H1 (cell line): ENCODE results near the gene MYDGF. TPM values are rescaled to one million over a fixed set of nuclear protein-coding genes. Genes with fewer than 3 reads are reported as not detected.

ENCODE experiments used
- CTCF ChIA-PET: fragments of 300-600 bp; sonication (Branson Sonifier 250); formaldehyde crosslinking; loops from one replicate; lab custom pipeline; 2021; ENCODE audit not compliant: partially characterized antibody; lab: Charles Lee
- POLR2A ChIA-PET: fragments of 300-600 bp; sonication (Branson Sonifier 250); formaldehyde crosslinking; loops from one replicate; lab custom pipeline; 2021; ENCODE audit warnings: inconsistent platforms; ENCODE audit not compliant: partially characterized antibody; lab: Charles Lee
- DNase-seq, 2 experiments: peaks; one replicate each; pipeline versions ENCODE4 v3.0.0 to v3.0.0-alpha.2; 2010 to 2022; ENCODE audit warnings: low spot score in 2 of 2, low read depth in 1 of 2, mixed read lengths in 1 of 2
- FAIRE-seq: peaks from 2 replicates; lab custom pipeline; 2011; peaks lifted over from hg19 to GRCh38; lab: Jason Lieb, UNC
- H2AFZ ChIP-seq: 2 replicates; pipeline ENCODE4 v1.8.1; 2012; ENCODE audit warnings: low read length, inconsistent platforms
- H2AK5ac ChIP-seq: 2 replicates; pipeline ENCODE4 v1.6.1; 2013; ENCODE audit warnings: low read depth, low read length
- H2BK120ac ChIP-seq: replicated peaks from 2 replicates; pipeline ENCODE3; 2013; ENCODE audit warnings: low read depth, low read length, inconsistent platforms
- H2BK12ac ChIP-seq: 2 replicates; pipeline ENCODE4 v1.6.1; 2013; ENCODE audit warnings: low read depth, low read length
- H2BK15ac ChIP-seq: 2 replicates; pipeline ENCODE4 v1.6.1; 2013; ENCODE audit warnings: low read length
- H2BK20ac ChIP-seq: 2 replicates; pipeline ENCODE4 v1.6.1; 2013; ENCODE audit warnings: low read length
- H2BK5ac ChIP-seq: 2 replicates; pipeline ENCODE4 v1.6.1; 2013; ENCODE audit warnings: low read depth, low read length
- H3K14ac ChIP-seq: 2 replicates; pipeline ENCODE4 v1.6.1; 2013; ENCODE audit warnings: inconsistent platforms; ENCODE audit not compliant: insufficient read length
- H3K18ac ChIP-seq: 2 replicates; pipeline ENCODE4 v1.6.1; 2013; ENCODE audit warnings: low read length; ENCODE audit errors: extremely low read depth
- H3K23ac ChIP-seq: 2 replicates; pipeline ENCODE4 v1.6.1; 2013; ENCODE audit warnings: inconsistent platforms; ENCODE audit not compliant: insufficient read length
- H3K23me2 ChIP-seq: 2 replicates; pipeline ENCODE4 v1.6.1; 2013; ENCODE audit warnings: low read depth, low read length
- H3K27ac ChIP-seq: 2 replicates; pipeline ENCODE4 v1.6.1; 2011; ENCODE audit warnings: low read depth, low read length, inconsistent platforms
- H3K27me3 ChIP-seq, 4 experiments: replicated peaks in 1 of 4; 1 replicate in 1 of 4; 2 replicates in 3 of 4; pipeline versions ENCODE4 v1.6.1 to v1.8.1; 2011 to 2013; ENCODE audit warnings: low read length in 3 of 4, mild to moderate bottlenecking in 3 of 4, inconsistent platforms in 2 of 4, mixed read lengths in 2 of 4, moderate library complexity in 1 of 4; ENCODE audit not compliant: control insufficient read depth in 3 of 4, insufficient read depth in 3 of 4; ENCODE audit errors: extremely low read depth in 1 of 4
- H3K36me3 ChIP-seq, 4 experiments: 2 replicates each; pipeline versions ENCODE4 v1.6.1 to v1.8.1; 2011 to 2013; ENCODE audit warnings: mild to moderate bottlenecking in 4 of 4, low read length in 3 of 4, moderate library complexity in 2 of 4, control low read depth in 1 of 4, inconsistent platforms in 1 of 4; ENCODE audit not compliant: insufficient read depth in 4 of 4, control insufficient read depth in 2 of 4
- H3K4ac ChIP-seq: replicated peaks from 2 replicates; pipeline ENCODE3; 2013; ENCODE audit warnings: low read length, low read depth, mixed read lengths, inconsistent platforms; ENCODE audit not compliant: insufficient read length
- H3K4me1 ChIP-seq, 4 experiments: replicated peaks in 1 of 4; 1 replicate in 1 of 4; 2 replicates in 3 of 4; pipeline versions ENCODE4 v1.6.1 to v1.8.1; 2011 to 2013; ENCODE audit warnings: low read length in 3 of 4, inconsistent platforms in 2 of 4, mixed read lengths in 1 of 4; ENCODE audit not compliant: insufficient read depth in 4 of 4, control insufficient read depth in 3 of 4
- H3K4me2 ChIP-seq, 2 experiments: 2 replicates each; pipeline versions ENCODE4 v1.6.1 to v1.8.1; 2011 to 2013; ENCODE audit warnings: low read depth in 2 of 2, low read length in 2 of 2, control low read depth in 1 of 2, inconsistent platforms in 1 of 2, mild to moderate bottlenecking in 1 of 2; ENCODE audit not compliant: insufficient read depth in 1 of 2
- H3K4me3 ChIP-seq, 4 experiments: fragments of 200-600, 300-600 bp in 1 of 4; sonication (generic), shearing (Covaris generic), sonication (Bioruptor Twin) in 1 of 4; 2 replicates each; pipeline versions ENCODE4 v1.5.1 to v1.8.1; 2011 to 2016; ENCODE audit warnings: low read length in 4 of 4, low read depth in 3 of 4, control low read depth in 2 of 4, inconsistent platforms in 2 of 4, mild to moderate bottlenecking in 2 of 4, mixed read lengths in 1 of 4, moderate library complexity in 1 of 4; ENCODE audit not compliant: insufficient read depth in 2 of 4; ENCODE audit errors: extremely low read depth in 1 of 4
- H3K56ac ChIP-seq: replicated peaks from 2 replicates; pipeline ENCODE3; 2013; ENCODE audit warnings: low read depth, mild to moderate bottlenecking, mixed read lengths, low read length, inconsistent platforms; ENCODE audit not compliant: insufficient read length
- H3K79me1 ChIP-seq: 2 replicates; pipeline ENCODE4 v1.6.1; 2013; ENCODE audit warnings: low read depth, low read length, control low read depth
- H3K79me2 ChIP-seq, 2 experiments: 2 replicates each; pipeline versions ENCODE4 v1.6.1 to v1.8.1; 2012 to 2013; ENCODE audit warnings: low read length in 2 of 2, mild to moderate bottlenecking in 2 of 2, inconsistent platforms in 1 of 2; ENCODE audit not compliant: insufficient read depth in 2 of 2, control insufficient read depth in 1 of 2
- H3K9ac ChIP-seq, 4 experiments: replicated peaks in 1 of 4; 1 replicate in 1 of 4; 2 replicates in 3 of 4; pipeline versions ENCODE4 v1.6.1 to v1.8.1; 2011 to 2013; ENCODE audit warnings: low read depth in 3 of 4, low read length in 3 of 4, control low read depth in 2 of 4, mild to moderate bottlenecking in 2 of 4, moderate library complexity in 2 of 4, inconsistent platforms in 1 of 4; ENCODE audit errors: extremely low read depth in 1 of 4
- H3K9me3 ChIP-seq, 2 experiments: 2 replicates each; pipeline versions ENCODE4 v1.6.1 to v1.8.1; 2012 to 2013; ENCODE audit warnings: mild to moderate bottlenecking in 2 of 2, moderate library complexity in 2 of 2, control low read depth in 1 of 2, inconsistent platforms in 1 of 2, low read depth in 1 of 2, low read length in 1 of 2, mixed read lengths in 1 of 2; ENCODE audit not compliant: insufficient read depth in 2 of 2
- H4K20me1 ChIP-seq, 2 experiments: replicated peaks in 1 of 2; 2 replicates each; pipeline versions ENCODE3 to v1.8.1; 2011 to 2013; ENCODE audit warnings: inconsistent platforms in 2 of 2, low read length in 2 of 2, mild to moderate bottlenecking in 1 of 2; ENCODE audit not compliant: insufficient read depth in 2 of 2, control insufficient read depth in 1 of 2
- H4K5ac ChIP-seq: 2 replicates; pipeline ENCODE4 v1.6.1; 2013; ENCODE audit warnings: low read length, low read depth, mixed read lengths, inconsistent platforms; ENCODE audit not compliant: insufficient read length
- H4K8ac ChIP-seq: 2 replicates; pipeline ENCODE4 v1.8.0; 2013; ENCODE audit warnings: mild to moderate bottlenecking, moderate library complexity, low read length, inconsistent platforms; ENCODE audit not compliant: insufficient read depth; ENCODE audit errors: extremely low read depth
- H4K91ac ChIP-seq: replicated peaks from 2 replicates; pipeline ENCODE3; 2013; ENCODE audit warnings: low read length, mixed read lengths, inconsistent platforms; ENCODE audit not compliant: insufficient read length
- FOSL1 ChIP-seq: IDR thresholded peaks from 2 replicates; pipeline ENCODE4 v1.6.1; 2011; ENCODE audit warnings: mild to moderate bottlenecking, low read depth, low read length, moderate library complexity; ENCODE audit not compliant: insufficient read depth
- KDM4A ChIP-seq: IDR thresholded peaks from one replicate; pipeline ENCODE4 v1.7.1; 2012; ENCODE audit warnings: low read depth, mild to moderate bottlenecking, moderate library complexity, low read length, inconsistent platforms; ENCODE audit not compliant: severe bottlenecking
- NANOG ChIP-seq: IDR thresholded peaks from 2 replicates; pipeline ENCODE4 v1.6.1; 2011; ENCODE audit warnings: low read length, low read depth, mild to moderate bottlenecking, inconsistent platforms; ENCODE audit not compliant: insufficient read depth, poor library complexity, severe bottlenecking
- WGBS, 2 experiments: shearing (Covaris generic) in 1 of 2; methylation state at CpG; one replicate each; pipeline versions ENCODE4 v1.1.6 to v1.1.7; 2013 to 2015; ENCODE audit warnings: low lambda C conversion rate in 2 of 2, mixed read lengths in 2 of 2, inconsistent platforms in 1 of 2, low coverage in 1 of 2, missing lambda C conversion rate in 1 of 2; ENCODE audit not compliant: insufficient replicate concordance in 2 of 2, insufficient coverage in 1 of 2, insufficient read length in 1 of 2; ENCODE audit errors: extremely low coverage in 1 of 2, missing lambda C conversion rate in 1 of 2; 5-methylcytosine and 5-hydroxymethylcytosine counted together
- polyA plus RNA-seq, 7 experiments: library from polyadenylated mRNA; depleted of rRNA in 3 of 7; stranded (reverse) in 5 of 7; unstranded in 2 of 7; fragments of >200 nt in 5 of 7; fragments of 200-250 nt in 2 of 7; gene quantifications; 1 replicate in 5 of 7; 2 replicates in 1 of 7; 4 replicates in 1 of 7; pipeline versions ENCODE4 v1.2.1 to v1.2.3, GENCODE V29; 2011 to 2013; ENCODE audit warnings: missing spikeins in 2 of 7, mixed read lengths in 2 of 7
- total RNA-seq: library from RNA; stranded (reverse); fragmentation: NEBNext Ultra II Directional; extraction: Animal tissue kit (Norgen Biotek cat#: 25700); gene quantifications from 2 replicates; pipeline ENCODE4 v1.2.1, GENCODE V29; 2021
- TF ChIP-seq, protein P1 (sequence below): IDR thresholded peaks from 2 replicates; pipeline ENCODE4 v1.6.1; 2012; ENCODE audit warnings: inconsistent platforms
- TF ChIP-seq, protein P2 (sequence below), 3 experiments: IDR thresholded peaks; 1 replicate in 2 of 3; 2 replicates in 1 of 3; pipeline versions ENCODE4 v1.5.1 to v1.6.1; 2011; ENCODE audit warnings: low read length in 3 of 3, mild to moderate bottlenecking in 3 of 3, inconsistent platforms in 2 of 3, low read depth in 1 of 3, moderate library complexity in 1 of 3; ENCODE audit not compliant: insufficient read depth in 1 of 3; ENCODE audit errors: control extremely low read depth in 1 of 3

MYDGF gene
- total and polyA plus RNA-seq, 2 of the 8 experiments (the other 6 are each of a cell fraction or from before 2014, with no cell fraction given), result 40.6 to 51.1 TPM

DNA sequence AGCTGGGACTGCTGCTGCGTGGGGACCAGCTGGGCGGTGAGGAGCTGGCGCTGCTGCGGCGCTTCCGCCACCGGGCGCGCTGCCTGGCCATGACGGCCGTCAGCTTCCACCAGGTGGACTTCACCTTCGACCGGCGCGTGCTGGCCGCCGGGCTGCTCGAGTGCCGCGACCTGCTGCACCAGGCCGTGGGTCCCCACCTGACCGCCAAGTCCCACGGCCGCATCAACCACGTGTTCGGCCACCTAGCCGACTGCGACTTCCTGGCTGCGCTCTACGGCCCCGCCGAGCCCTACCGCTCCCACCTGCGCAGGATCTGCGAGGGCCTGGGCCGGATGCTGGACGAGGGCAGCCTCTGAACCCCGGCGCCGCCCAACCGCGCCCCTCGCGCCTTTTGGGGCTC lies 18.1 kb downstream of the MYDGF start:
- Histone ChIP-seq H2BK15ac (no peak overlapping the region), H3K18ac (no peak overlapping the region), H4K8ac (no peak overlapping the region), H2BK5ac (no peak overlapping the region), H3K4me2 (no peak overlapping the region), H3K36me3 (peaks cover 0 to 4% (median 0%) of the 10 kb centered on the region in 4 experiments; a peak in 3 of 8 replicates), H3K4me1 (no peaks in the 10 kb centered on the region; a peak in 1 of 7 replicates), H3K27ac (no peak overlapping the region), H3K56ac (no peak overlapping the region), H2BK120ac (no peak overlapping the region), H3K14ac (no peak overlapping the region), H4K5ac (no peak overlapping the region), H4K91ac (no peak overlapping the region), H2AFZ (no peak overlapping the region), H3K23me2 (no peaks in the 10 kb centered on the region), H3K4me3 (no peak overlapping the region), H2AK5ac (no peak overlapping the region), H3K79me1 (peaks cover 2% of the 10 kb centered on the region; the same call in 1 of the 2 replicates), H3K79me2 (no peaks in the 10 kb centered on the region), H4K20me1 (peaks cover 0 to 9% of the 10 kb centered on the region in 2 experiments), H3K9me3 (no peaks in the 10 kb centered on the region), H3K23ac (no peak overlapping the region), H3K9ac (no peak overlapping the region), H2BK20ac (no peak overlapping the region), H2BK12ac (no peak overlapping the region), H3K27me3 (no peaks in the 10 kb centered on the region), H3K4ac (no peak overlapping the region)
- TF ChIP-seq, protein P1, sequence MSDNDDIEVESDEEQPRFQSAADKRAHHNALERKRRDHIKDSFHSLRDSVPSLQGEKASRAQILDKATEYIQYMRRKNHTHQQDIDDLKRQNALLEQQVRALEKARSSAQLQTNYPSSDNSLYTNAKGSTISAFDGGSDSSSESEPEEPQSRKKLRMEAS, result no peak
- no peak for TF ChIP-seq FOSL1
- TF ChIP-seq, protein P2, sequence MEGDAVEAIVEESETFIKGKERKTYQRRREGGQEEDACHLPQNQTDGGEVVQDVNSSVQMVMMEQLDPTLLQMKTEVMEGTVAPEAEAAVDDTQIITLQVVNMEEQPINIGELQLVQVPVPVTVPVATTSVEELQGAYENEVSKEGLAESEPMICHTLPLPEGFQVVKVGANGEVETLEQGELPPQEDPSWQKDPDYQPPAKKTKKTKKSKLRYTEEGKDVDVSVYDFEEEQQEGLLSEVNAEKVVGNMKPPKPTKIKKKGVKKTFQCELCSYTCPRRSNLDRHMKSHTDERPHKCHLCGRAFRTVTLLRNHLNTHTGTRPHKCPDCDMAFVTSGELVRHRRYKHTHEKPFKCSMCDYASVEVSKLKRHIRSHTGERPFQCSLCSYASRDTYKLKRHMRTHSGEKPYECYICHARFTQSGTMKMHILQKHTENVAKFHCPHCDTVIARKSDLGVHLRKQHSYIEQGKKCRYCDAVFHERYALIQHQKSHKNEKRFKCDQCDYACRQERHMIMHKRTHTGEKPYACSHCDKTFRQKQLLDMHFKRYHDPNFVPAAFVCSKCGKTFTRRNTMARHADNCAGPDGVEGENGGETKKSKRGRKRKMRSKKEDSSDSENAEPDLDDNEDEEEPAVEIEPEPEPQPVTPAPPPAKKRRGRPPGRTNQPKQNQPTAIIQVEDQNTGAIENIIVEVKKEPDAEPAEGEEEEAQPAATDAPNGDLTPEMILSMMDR (IDR thresholded peaks at IDR 0.05; ENCODE audit: control extremely low read depth in 1 of 3, insufficient read depth in 1 of 3, low read depth in 1 of 3, low read length in 3 of 3), result no peak
- no peak for TF ChIP-seq KDM4A
- no peak for TF ChIP-seq NANOG
- ChIA-PET POLR2A (interaction anchor here (1.2 to 1.7 kb wide), 3 partner anchors 9 to 112 kb away, joined by 3 to 4 read pairs (median 3); partner anchors contain the start of gene MYDGF), CTCF (interaction anchor here (0.6 to 4.3 kb wide), 8 partner anchors 8 to 128 kb away, joined by 3 to 17 read pairs (median 8); no protein-coding TSS in a partner anchor)
- 96% methylated on average over 39 of the region's 44 CpGs; no CpG with 5 or more reads in 1 of the 2 experiments for WGBS, 2 experiments
- DNase-seq (no peak), FAIRE-seq (no peak)
